HG03039 (cell line): Measurements from ENCODE around the gene RTTN.

ENCODE experiments used
- ATAC-seq: cut with Tn5 transposase; IDR thresholded peaks from one replicate; pipeline ENCODE4 v1.9.1; 2021; ENCODE audit warnings: mild to moderate bottlenecking, moderate library complexity; ENCODE audit not compliant: unreplicated experiment

The RTTN gene

DNA sequence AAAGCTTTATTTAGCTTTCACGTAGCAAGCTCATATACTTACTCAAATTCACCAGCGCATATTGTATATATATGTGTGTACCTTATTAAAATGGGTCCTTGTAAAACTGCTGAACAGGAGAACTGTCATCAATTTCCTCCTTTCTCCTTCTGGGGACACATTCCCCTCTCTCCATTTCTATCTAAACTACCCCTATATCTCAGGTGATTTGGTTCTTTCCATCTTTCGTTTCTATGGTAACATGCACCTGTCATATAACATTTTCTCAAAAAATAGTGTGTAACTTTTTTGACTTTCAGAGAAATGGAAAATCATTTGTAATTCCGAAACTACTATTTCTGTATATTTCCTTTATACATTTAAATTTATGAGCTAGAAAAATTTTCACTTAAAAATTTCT is 174.3 kb downstream of the RTTN start:
- no peak for ATAC-seq

DNA sequence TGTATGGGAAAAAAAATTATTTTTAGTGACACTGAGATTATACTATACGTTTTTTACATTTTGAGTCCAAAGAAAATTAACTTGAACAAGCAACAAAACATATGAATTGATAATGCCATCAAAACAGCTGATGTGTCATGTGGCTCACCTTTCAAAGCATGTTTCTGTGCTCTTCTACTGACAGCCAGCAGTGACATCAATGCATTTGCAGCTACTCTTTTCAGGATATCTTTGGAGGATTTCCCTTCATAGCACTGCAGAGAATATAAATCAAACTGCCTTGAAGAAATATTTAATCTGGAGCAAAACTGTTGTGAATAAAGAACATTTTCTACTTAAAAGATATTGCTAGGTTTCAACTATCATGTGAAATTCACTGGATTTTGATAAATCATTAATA is 174.8 kb downstream of the RTTN start:
- ATAC-seq = no peak

DNA sequence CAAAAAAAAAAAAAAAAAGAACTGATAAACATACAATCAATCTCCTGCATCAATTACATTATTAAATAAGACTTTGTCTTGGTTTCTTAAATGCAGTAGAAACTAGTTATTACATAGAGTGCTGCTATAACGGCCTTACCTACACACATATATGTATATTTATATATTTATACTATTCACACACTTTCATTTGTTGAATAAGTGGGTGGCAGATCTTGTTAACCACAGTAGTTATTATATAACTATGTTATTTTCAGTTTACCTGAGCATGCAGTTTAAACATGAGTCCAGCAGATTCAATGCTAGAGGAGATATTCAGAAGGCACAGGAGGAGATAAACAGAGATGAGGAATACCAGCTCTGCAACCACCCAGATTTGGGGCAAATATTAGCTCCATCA is 176.3 kb downstream of the RTTN start:
- no peak for ATAC-seq

GRCh38 chr18:70028734-70029133 is 176.8 kb downstream of the RTTN start:
- peak; percentile 61 for ATAC-seq

DNA sequence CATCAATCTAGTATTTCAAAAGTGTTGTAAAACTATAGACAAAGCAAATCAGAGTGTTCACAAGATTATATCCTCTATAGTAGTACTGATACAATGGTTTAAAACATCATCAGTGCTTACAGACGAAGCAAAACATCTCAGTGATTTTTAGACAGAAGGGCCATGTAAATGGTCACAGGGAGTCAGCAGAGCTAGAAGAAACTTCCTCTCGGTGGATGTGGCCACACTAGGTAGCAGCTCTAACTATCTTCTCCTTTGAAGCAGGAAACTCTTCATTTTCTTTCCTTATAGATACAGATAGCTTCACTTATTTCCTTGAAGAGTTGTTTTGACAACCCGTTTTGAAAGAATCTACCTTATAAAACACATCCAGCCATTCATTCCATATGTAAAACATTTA is 177.4 kb downstream of the RTTN start:
- ATAC-seq = no peak

DNA sequence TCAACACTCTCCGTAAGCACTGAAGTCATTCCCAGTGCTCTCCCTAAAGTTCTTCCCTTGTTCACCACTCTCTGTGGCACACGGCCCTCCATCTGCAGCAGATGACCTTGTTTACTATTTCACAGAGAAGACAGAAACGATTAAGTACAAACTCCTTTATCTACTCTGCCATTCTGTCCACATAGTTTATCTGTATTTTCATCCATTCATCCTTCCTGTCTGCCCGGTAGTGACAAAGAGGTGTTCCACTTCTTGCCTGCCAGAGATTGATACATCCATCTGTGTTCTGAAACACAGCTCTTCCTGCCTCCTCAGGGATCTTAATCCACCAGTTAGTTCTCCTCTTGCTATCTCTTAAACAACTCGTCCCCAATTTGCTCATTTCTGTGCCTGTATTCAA is 179.9 kb downstream of the RTTN start:
- ATAC-seq = no peak

GRCh38 chr18:70024829-70025228 is 180.7 kb downstream of the RTTN start:
- ATAC-seq = no peak

GRCh38 chr18:70024093-70024492 is 181.4 kb downstream of the RTTN start:
- no peak for ATAC-seq

- no peak for ATAC-seq
These were observed 182.9 kb downstream of the RTTN start for GRCh38 chr18:70022636-70023035.

DNA sequence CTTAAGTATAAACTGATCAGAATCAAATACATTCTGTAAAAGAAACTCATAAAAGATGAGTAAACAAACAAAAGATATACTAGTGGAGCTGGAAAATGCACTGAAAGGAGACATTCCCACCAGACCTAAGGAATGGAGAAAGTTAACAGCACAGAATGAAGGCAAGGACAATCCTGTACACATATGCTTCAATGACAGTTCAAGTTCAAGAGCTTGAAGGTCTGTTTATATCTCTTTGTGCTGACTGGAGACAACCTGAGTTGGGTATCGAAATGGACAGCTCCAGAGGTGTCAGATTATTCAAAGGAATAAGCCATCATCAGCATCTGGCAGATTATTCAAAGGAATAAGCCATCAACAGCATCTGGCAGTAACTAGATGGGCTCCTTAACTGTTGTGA is 184.0 kb downstream of the RTTN start:
- ATAC-seq = no peak

- no peak for ATAC-seq
These were observed 184.4 kb downstream of the RTTN start for GRCh38 chr18:70021043-70021442.

- ATAC-seq = no peak
These were observed 185.5 kb downstream of the RTTN start for GRCh38 chr18:70019991-70020390.

- ATAC-seq = no peak
These were observed 186.4 kb downstream of the RTTN start for GRCh38 chr18:70019136-70019535.

DNA sequence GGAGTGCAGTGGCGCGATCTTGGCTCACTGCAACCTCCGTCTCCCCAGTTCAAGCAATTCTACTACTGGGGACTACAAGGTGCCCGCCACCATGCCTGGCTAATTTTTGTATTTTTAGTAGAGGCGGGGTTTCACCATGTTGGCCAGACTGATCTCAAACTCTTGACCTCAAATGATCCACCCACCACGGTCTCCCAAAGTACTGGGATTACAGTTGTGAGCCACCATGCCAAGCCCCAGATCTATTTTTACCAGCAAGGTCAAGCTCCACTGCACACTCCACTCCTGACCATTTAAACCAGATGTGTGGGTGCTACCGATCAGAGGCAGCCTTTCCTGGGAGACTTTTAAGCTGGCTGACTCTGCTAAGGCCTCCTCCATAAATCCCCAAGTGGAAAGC is 190.4 kb downstream of the RTTN start:
- no peak for ATAC-seq

DNA sequence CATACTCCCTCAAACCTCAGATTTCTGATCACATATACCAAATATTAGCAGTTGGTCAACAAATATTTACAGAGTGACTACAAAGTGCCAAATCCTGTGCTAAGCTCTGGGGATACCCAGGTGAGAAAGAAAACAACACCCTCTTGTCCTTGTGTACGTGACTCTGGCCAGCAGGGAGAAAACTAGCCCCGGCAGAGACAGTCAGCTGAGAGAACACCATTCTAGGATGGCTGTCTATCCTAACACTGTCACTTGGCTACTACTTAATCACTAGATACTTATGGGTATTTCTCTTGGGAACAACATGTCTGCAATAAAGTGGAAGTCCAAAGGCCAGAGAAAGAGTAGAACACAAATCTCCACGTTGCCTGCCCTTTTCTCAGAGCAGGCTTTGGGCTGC is 199.9 kb downstream of the RTTN start:
- no peak for ATAC-seq

GRCh38 chr18:70004696-70005095 is 200.8 kb downstream of the RTTN start:
- no peak for ATAC-seq

GRCh38 chr18:69999656-70000055 is 205.8 kb downstream of the RTTN start:
- ATAC-seq = no peak

- ATAC-seq = no peak
These were observed 206.9 kb downstream of the RTTN start for GRCh38 chr18:69998523-69998987.

- ATAC-seq = no peak
These were observed 208.3 kb downstream of the RTTN start for GRCh38 chr18:69996951-69997798.

DNA sequence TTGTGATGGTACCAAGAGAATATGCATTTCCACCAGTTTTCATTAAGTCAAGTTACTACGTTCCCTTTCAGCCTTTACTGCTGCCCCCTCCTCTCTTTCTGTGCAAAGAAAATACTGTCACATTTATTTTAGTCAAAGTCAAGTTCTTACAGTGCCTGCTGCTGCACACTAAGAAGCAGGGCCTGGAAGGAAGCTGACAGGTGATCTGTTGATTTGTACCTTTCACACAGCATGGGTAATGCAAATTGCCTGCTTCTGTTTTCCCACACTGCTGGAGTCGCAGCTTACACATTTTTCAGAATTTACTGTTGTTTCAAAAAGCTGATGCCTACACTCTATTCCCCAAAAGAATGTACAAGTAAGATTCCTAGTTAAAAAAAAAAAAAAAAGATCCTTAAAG is 209.1 kb downstream of the RTTN start:
- no peak for ATAC-seq

DNA sequence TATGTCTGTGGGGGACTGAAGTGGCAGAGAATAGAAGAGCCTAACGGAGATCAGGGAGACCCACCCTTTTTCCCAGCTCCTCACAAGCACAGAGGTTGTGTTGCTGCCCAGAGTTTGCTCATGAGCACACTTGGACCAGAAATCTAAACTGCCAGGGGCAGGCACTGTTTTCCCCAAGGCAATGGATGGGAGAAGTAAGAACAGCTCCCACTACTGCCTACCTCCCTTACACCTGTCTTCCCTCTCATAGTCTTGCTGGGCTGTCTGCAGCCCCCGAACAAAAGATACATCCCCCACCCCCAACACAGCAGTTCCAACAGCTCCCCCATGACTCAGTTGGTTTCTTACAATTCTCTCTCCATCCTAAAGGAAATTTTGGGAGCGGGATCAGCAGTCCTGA is 209.7 kb downstream of the RTTN start:
- ATAC-seq = no peak

GRCh38 chr18:69992776-69993175 is 212.7 kb downstream of the RTTN start:
- no peak for ATAC-seq

DNA sequence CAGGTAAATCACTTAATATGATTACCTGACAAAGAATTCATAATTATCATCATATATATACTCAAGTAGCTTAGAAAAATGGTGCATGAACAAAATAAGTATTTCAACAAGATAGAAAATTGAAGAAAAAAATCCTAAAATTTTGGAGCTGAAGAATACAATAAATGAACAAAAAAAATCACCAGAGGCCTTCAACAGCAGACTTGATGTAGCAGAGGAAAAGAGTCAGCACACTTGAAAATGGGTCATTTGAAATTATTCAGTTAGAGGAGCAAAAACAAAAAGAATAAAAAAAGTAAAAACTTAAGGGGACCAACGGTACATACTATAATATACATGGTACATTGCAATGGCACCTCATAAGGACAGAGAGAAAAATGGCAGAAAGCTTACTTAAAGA is 217.6 kb downstream of the RTTN start:
- ATAC-seq = no peak
